ENCODE measurements around the gene CIRBP.

GRCh38 chr19:1315470-1316166 lies 46.5 kb downstream of the CIRBP start:
- no peak for TF ChIP-seq MAX (IDR thresholded peaks at IDR 0.05; ENCODE audit: low read depth)
- TF ChIP-seq CTCF (IDR thresholded peaks at IDR 0.05), result peak; percentile 64
- TF ChIP-seq JUND (IDR thresholded peaks at IDR 0.05), result no peak
- TF ChIP-seq EP300 (IDR thresholded peaks at IDR 0.05; ENCODE audit: borderline replicate concordance in 1 of 2, low read depth in 1 of 2, low read length in 1 of 2), result no peak
- no peak for TF ChIP-seq FOXM1 (IDR thresholded peaks at IDR 0.05; ENCODE audit: low read depth)
- TF ChIP-seq TAF1 (IDR thresholded peaks at IDR 0.05; ENCODE audit: borderline replicate concordance, low read depth, low read length), result no peak
- no peak for TF ChIP-seq USF2 (IDR thresholded peaks at IDR 0.05; ENCODE audit: borderline replicate concordance, low read depth, low read length)
